AG04450 (cell line): ENCODE results near the gene KHDC4. TPM values are rescaled to one million over a fixed set of nuclear protein-coding genes. Genes with fewer than 3 reads are reported as not detected.
A peak's percentile ranks its signal among the peaks of the same experiment; 100 is the strongest.

ENCODE experiments used
- CTCF ChIA-PET: fragments of 300-600, 350-600 bp; formaldehyde crosslinking; extraction: SDS; loops from one replicate; lab custom pipeline; 2022; ENCODE audit warnings: antibody characterized with exemption, inconsistent platforms; lab: Charles Lee
- POLR2A ChIA-PET: fragments of 350-600 bp; formaldehyde crosslinking; extraction: SDS; loops from one replicate; lab custom pipeline; 2021; ENCODE audit warnings: antibody characterized with exemption, inconsistent platforms; lab: Yijun Ruan, JAX
- DNase-seq: peaks from one replicate; pipeline ENCODE4 v3.0.0-alpha.2; 2011; ENCODE audit warnings: low read depth, low spot score
- H3K27ac ChIP-seq: one replicate; pipeline ENCODE4 v1.5.1; 2012; ENCODE audit warnings: low read depth, low read length, control low read depth
- H3K27me3 ChIP-seq: one replicate; pipeline ENCODE4 v1.6.0; 2012; ENCODE audit warnings: low read length; ENCODE audit not compliant: control insufficient read depth, insufficient read depth
- H3K4me3 ChIP-seq: 2 replicates; pipeline ENCODE4 v1.5.1; 2011; ENCODE audit warnings: mild to moderate bottlenecking, low read depth, low read length, control low read depth
- H3K9me3 ChIP-seq: 2 replicates; pipeline ENCODE4 v1.5.1; 2012; ENCODE audit warnings: low read length; ENCODE audit not compliant: control insufficient read depth, insufficient read depth
- CTCF ChIP-seq: IDR thresholded peaks from 2 replicates; pipeline ENCODE4 v1.5.1; 2011; ENCODE audit warnings: low read depth, low read length, control low read depth, inconsistent platforms
- polyA plus RNA-seq: library from polyadenylated mRNA; depleted of rRNA; stranded (reverse); fragments of >200 nt; gene quantifications from 2 replicates; pipeline ENCODE4 v1.2.3, GENCODE V29; 2011

KHDC4 gene
- polyA plus RNA-seq, 1 experiment = 39.0 TPM

- TF ChIP-seq CTCF = no peak
- no peaks in the 10 kb centered on the region for H3K27me3 ChIP-seq
- DNase-seq = no peak
- H3K4me3 ChIP-seq = no peak overlapping the region
- CTCF ChIA-PET = interaction anchor here (0.5 to 1.1 kb wide), 3 partner anchors 34 to 116 kb away, joined by 3 to 5 read pairs (median 3); partner anchors contain the start of gene ARHGEF2
- POLR2A ChIA-PET = interaction anchor here (0.7 to 1.8 kb wide), 3 partner anchors 10 to 32 kb away, joined by 4 to 8 read pairs (median 7); partner anchors contain the start of gene KHDC4
- no peak overlapping the region for H3K27ac ChIP-seq
- H3K9me3 ChIP-seq = no peaks in the 10 kb centered on the region
Observed at GRCh38 chr1:155944444-155944799, 10.2 kb upstream of the KHDC4 start.

GRCh38 chr1:155942578-155943141 is 8.4 kb upstream of the KHDC4 start:
- no peak for TF ChIP-seq CTCF
- no peak for DNase-seq
- no peaks in the 10 kb centered on the region for H3K9me3 ChIP-seq
- peak overlapping the region; percentile 31 for H3K27ac ChIP-seq
- POLR2A ChIA-PET = interaction anchor here (1.8 kb wide), 1 partner anchor 8 kb away, joined by 8 read pairs; the partner anchor contains the start of gene KHDC4
- CTCF ChIA-PET = interaction anchor here (0.9 kb wide), 1 partner anchor 47 kb away, joined by 3 read pairs; no protein-coding TSS in a partner anchor
- H3K4me3 ChIP-seq = no peak overlapping the region
- H3K27me3 ChIP-seq = no peaks in the 10 kb centered on the region

GRCh38 chr1:155941845-155942531 is 7.8 kb upstream of the KHDC4 start:
- ChIA-PET CTCF (interaction anchor here (1.8 kb wide), 1 partner anchor 48 kb away, joined by 6 read pairs; no protein-coding TSS in a partner anchor), POLR2A (no interaction called here)
- no peaks in the 10 kb centered on the region for H3K27me3 ChIP-seq
- H3K27ac ChIP-seq = peak overlapping the region; percentile 61
- no peak for DNase-seq
- TF ChIP-seq CTCF = no peak
- no peak overlapping the region for H3K4me3 ChIP-seq
- H3K9me3 ChIP-seq = no peaks in the 10 kb centered on the region

- peak within 1 kb of the TSS; percentile 61 for H3K27ac ChIP-seq
Observed at GRCh38 chr1:155940993-155941844, 7.0 kb upstream of the KHDC4 start, which contains the start of gene RXFP4. Gene RXFP4, plus strand, starts transcription at chr1:155941638. Its CDS starts 72 bp downstream, at chr1:155941710.

More at GRCh38 chr1:155940993-155941844, 7.0 kb upstream of the KHDC4 start, which contains the start of gene RXFP4:
- Histone ChIP-seq H3K4me3 (no peak within 1 kb of the TSS), H3K9me3 (no peaks in the 10 kb centered on the region), H3K27me3 (no peaks in the 10 kb centered on the region)
- DNase-seq = no peak
- ChIA-PET CTCF (interaction anchor here (1.3 to 1.8 kb wide), 2 partner anchors 42 to 49 kb away, joined by 3 to 6 read pairs; no protein-coding TSS in a partner anchor), POLR2A (interaction anchor here (1.2 to 1.6 kb wide), 2 partner anchors 48 to 79 kb away, joined by 3 to 4 read pairs; partner anchors contain the start of gene SSR2)
- no peak for TF ChIP-seq CTCF
